ENCODE results near the gene SNCB.

The SNCB gene

DNA sequence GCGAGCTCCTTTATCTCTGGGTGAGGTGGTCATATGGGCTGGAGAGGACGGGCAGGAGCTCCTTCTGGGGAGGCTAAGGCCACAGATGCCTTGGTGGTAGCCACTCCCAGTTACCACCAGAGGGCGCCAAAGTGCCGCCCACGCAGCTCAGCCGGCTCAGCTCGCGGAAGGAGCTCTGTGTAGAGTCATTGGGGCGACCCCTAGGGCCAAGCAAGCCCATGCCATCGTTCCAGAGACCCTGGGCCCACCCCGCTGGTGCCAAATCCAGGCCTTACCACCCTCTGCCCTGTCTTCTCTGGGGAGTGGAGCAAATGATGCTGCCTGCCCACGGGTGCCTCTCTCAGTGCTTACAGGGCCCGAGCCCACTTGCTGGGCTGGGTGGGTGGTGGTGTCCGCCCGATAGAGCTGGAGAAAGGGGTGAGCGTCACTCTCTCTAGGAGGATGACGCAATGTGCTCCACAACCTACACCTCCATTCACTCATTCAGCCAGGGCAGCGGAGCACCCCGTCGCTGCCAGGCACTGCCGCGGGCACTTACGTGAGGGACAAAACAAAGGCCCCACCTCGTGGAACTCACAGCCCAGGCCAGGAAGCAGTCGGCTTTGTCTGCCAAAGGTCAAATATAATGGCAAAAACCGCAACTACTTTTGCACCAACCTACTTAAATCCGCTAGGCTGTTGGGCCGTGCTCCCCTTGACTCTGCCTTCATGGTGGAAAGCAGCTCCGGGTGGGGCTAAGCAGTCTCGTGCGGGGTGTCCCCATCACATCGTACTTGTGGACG lies 30.7 kb upstream of the SNCB start:
- DNase-seq = peak; percentile 88

- DNase-seq = no peak
These were observed 30.2 kb upstream of the SNCB start for GRCh38 chr5:176660530-176660859.

DNA sequence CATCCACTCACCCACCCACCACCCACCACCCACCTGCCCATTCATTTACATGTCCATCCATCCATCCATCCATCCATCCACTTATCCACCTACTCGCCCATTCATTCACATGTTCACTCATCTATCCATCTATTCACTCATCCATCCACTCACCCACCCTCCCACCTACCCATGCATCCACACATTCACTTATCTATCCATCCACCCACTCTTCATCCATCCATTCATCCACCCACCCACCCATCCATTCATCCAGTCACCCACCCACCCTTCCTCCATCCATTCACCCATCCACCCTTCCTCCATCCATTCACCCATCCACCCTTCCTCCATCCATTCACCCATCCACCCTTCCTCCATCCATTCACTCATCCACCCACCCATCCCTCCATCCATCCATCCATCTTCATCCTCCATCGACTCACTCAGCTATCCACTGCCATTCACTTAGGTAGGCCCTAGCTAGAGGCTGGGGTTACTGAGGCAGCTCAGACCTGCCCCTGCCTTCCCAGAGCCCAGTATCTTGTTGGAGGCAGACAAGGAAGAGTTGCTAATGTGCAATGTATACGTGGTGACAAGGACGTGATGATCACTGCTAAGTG lies 29.6 kb upstream of the SNCB start:
- no peak for DNase-seq

GRCh38 chr5:176659512-176659839 lies 29.1 kb upstream of the SNCB start:
- DNase-seq = no peak

- DNase-seq = peak in 1 of 2 experiments; percentile 43
These were observed 28.6 kb upstream of the SNCB start for GRCh38 chr5:176658817-176659511.

DNA sequence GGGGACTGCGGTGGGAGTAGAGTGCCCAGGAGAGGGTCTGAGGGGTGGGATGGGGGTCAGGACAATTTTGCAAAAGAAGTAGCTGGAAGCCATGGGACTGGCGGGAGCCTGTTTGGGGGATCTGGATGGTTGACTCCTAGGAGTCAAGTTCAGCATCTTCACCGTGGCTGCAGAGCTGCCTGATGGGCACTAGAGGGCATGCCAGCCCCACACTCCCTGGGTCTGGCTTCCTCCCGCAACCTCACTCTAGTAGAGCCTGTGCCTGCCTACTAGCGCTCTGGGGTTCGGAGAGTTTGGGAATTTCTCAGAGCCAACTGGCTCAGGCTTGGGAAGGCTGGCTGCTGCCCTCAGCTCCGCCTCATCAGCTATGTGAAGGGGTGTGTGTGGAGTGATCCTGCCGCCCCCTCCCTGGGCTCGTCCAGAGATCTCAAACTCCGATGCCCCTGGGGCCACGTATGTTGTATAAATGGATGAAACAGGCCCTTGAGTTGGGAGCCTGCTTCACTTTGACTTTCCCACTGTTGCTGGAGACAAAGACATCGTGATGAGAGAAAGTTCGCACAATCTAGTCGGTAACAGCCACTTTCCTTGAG lies 27.8 kb upstream of the SNCB start:
- DNase-seq = peak; percentile 79 to 80

- DNase-seq = no peak
These were observed 26.2 kb upstream of the SNCB start for GRCh38 chr5:176656467-176656990.

DNA sequence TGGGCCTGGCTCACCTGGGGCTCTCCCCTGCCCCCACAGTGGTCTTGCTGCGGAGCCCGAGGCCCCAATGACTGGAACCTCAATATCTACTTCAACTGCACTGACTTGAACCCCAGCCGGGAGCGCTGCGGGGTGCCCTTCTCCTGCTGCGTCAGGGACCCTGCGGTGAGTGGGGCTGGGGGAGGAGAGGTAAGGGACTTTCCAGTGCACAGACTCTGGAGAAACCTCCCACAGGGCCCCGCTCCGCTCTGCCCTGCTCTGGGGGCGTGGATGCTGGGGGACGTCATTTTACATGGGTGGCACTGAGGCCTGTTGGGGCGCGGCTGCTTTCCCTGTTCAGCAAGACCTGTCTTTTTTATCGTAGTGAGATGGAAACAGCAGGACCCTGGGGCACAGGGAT lies 24.5 kb upstream of the SNCB start:
- DNase-seq = no peak

GRCh38 chr5:176653401-176654385 lies 23.4 kb upstream of the SNCB start:
- DNase-seq = peak; percentile 91 to 92

GRCh38 chr5:176652136-176652535 lies 21.8 kb upstream of the SNCB start:
- DNase-seq = no peak

- no peak for DNase-seq
These were observed 21.2 kb upstream of the SNCB start for GRCh38 chr5:176651472-176651980.

DNA sequence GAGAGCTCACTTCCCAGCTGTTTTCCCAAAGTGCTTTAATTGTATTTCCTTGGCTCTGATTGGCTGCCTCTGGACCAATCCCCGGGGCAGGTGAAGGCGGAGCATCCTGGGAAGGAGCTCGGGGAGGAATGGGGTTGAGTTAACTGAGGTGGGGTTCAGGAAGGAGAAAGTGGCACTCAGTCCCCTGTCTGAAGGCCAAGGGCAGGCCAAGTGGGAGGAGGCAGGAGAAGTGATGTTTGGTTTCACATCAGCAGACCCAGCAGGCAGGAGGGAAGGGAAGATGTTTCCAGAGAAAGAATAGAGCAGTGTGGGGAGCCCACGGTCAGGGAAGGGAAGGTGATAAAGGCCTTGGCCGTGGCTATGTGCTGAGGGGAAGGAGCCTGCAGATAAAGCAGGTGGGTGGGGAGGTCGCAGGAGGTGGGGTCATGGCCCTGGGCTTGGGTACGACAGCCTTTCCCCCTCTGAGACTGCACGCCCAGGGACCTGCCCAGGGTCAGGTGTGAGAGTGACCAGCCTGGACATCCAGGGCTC lies 20.1 kb upstream of the SNCB start:
- no peak for DNase-seq

DNA sequence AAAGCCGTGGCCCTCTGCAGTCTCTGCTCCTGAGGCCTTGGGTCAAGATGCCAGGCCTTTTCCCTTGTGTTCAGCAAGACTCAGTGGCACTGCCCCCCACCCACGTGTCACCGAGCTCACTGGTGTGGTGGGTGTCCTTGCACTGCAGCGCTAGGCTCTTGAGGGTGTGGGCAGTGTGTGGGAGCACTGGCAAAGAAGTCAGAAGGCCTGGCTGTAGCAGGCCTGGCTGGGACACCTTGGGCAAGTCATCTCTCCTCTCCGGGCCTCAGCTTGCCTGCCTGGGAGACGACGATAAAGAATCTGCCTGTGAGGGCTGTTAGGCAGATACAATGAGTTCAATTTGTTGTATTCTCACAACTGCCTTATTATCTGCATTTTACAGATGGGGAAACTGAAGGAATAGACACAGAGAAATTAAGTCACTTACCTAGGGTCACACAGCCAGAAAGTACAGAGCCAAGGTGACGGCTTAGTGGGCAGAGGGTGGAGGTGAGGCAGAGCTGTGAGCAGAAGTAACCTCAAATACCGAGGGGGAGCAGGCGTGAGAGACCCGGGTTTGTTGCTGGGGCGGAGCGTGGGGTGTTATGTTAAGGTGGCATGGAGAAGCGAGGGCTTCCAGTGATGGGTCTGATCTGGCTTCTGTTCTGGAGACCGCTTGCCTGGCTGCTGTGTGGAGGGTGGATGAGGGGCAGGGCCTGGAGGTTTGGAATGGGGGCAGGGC lies 18.3 kb upstream of the SNCB start:
- DNase-seq = peak in 1 of 2 experiments; percentile 41

DNA sequence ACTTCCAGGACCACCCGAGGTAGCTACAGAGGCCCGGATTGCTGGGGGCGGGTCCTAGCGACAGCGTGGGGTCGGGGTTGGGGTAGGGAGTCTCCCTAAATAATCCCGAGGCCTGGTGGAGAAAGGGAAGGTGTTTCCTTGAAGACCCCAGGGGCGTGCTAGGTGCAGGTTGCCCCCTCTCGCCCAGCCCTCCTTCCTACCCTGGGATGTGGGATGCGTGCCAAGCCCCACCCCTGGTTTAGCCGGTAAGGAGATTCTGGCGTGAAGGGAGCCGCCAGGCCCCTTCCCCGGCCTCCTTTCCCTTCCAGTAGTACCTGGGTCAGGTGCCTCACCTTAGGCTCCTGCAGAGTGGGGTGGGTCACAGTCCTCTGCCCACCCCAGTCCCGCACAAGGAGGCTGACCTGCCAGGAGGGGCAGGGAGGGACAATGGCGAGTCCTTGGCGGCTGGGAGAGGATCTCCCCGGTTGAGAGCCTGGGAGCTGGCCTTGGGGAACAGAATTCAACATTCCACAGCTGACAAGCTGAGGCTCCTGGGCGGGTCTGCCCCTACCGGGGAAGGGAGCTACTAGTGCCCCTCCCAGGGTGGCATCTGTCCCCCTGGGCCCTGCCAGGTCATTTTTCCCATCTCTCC lies 17.6 kb upstream of the SNCB start:
- peak in 1 of 2 experiments; percentile 43 for DNase-seq

GRCh38 chr5:176647030-176647842 lies 16.9 kb upstream of the SNCB start, which contains the start of gene TSPAN17:
TSS of gene TSPAN17 (plus strand) at chr5:176647484. CDS start at chr5:176647616, 132 bp downstream.
- peak; percentile 100 for DNase-seq

- no peak for DNase-seq
These were observed 16.3 kb upstream of the SNCB start for GRCh38 chr5:176646707-176647029.

DNA sequence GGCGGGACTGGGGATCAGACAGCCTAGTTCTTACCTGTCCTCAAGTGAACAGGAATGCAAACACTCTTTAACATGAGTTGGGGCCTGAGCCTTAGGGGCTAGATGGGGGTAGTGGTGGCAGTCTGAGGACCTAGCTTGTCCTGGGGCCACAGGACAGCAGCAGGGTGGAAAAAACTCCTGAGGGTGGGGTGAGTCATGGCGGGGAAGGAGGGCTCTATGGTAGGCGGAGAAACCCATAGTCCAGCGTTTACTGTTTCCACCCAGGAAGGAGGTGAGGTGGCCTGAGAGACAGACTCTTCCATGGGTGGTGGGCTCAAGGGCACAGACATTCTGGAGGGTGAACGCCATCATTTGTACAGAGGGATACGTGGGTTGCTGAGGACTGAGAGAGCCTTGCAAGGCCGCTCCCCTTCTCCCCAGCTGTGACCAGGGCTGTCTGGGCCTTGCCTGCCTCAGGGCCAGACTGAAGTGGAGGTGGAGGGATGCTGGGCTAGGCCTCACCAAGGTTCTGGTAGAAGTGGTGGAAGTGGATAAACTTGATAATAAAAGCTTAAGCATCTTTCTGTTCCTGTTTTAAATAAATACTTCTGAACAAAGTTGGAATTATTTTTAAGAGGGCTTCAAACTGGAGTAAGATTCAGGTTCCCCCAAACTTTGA lies 15.8 kb upstream of the SNCB start:
- DNase-seq = no peak

DNA sequence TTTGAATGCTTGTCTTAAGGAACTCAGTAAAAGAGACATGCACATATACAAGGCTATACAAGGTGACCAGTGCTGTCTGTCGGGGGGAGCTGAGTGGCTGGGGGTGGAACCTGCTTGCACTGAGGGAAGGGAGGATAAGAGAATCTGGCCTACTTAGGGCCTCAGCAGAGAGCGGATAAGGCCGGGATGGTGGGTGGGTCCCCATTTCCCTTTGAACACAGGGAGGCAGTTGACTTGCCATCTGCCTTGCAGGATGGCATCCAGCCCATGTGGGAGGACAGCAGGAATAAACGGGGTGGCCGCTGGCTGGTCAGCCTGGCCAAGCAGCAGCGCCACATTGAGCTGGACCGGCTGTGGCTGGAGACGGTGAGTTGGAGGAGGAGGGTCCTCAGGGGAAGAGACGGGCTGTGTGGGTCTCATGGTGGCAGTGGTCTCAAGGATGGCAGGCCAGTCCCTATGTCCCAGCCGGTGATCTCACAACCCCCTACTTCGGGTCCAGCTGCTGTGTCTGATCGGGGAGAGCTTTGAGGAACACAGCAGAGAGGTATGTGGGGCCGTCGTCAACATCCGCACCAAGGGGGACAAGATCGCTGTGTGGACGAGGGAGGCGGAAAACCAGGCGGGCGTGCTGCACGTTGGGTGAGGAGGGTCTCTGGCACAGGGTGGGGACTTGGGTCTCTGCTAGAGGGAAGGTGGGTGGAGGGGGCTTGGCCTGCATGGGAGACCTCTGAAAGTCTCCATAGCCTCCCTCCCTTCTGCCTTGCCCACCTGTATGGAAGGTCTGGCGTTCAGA lies 14.7 kb upstream of the SNCB start:
- DNase-seq = no peak

Measured in activated T-cell treated with anti-CD3 and anti-CD28 coated beads, Interleukin-2, amount 50 U/mL, for 48 hours (primary cell).